H1 (cell line): ENCODE data around the gene NR4A2. TPM values are rescaled to one million over a fixed set of nuclear protein-coding genes. Genes with fewer than 3 reads are reported as not detected.

Source experiments
- CTCF ChIA-PET: fragments of 300-600 bp; sonication (Branson Sonifier 250); formaldehyde crosslinking; loops from one replicate; lab custom pipeline; 2021; ENCODE audit not compliant: partially characterized antibody; lab: Charles Lee
- POLR2A ChIA-PET: fragments of 300-600 bp; sonication (Branson Sonifier 250); formaldehyde crosslinking; loops from one replicate; lab custom pipeline; 2021; ENCODE audit warnings: inconsistent platforms; ENCODE audit not compliant: partially characterized antibody; lab: Charles Lee
- DNase-seq, 2 experiments: peaks; one replicate each; pipeline versions ENCODE4 v3.0.0 to v3.0.0-alpha.2; 2010 to 2022; ENCODE audit warnings: low spot score in 2 of 2, low read depth in 1 of 2, mixed read lengths in 1 of 2
- FAIRE-seq: peaks from 2 replicates; lab custom pipeline; 2011; peaks lifted over from hg19 to GRCh38; lab: Jason Lieb, UNC
- H2AFZ ChIP-seq: 2 replicates; pipeline ENCODE4 v1.8.1; 2012; ENCODE audit warnings: low read length, inconsistent platforms
- H2AK5ac ChIP-seq: 2 replicates; pipeline ENCODE4 v1.6.1; 2013; ENCODE audit warnings: low read depth, low read length
- H2BK120ac ChIP-seq: replicated peaks from 2 replicates; pipeline ENCODE3; 2013; ENCODE audit warnings: low read depth, low read length, inconsistent platforms
- H2BK12ac ChIP-seq: 2 replicates; pipeline ENCODE4 v1.6.1; 2013; ENCODE audit warnings: low read depth, low read length
- H2BK15ac ChIP-seq: 2 replicates; pipeline ENCODE4 v1.6.1; 2013; ENCODE audit warnings: low read length
- H2BK20ac ChIP-seq: 2 replicates; pipeline ENCODE4 v1.6.1; 2013; ENCODE audit warnings: low read length
- H2BK5ac ChIP-seq: 2 replicates; pipeline ENCODE4 v1.6.1; 2013; ENCODE audit warnings: low read depth, low read length
- H3K14ac ChIP-seq: 2 replicates; pipeline ENCODE4 v1.6.1; 2013; ENCODE audit warnings: inconsistent platforms; ENCODE audit not compliant: insufficient read length
- H3K18ac ChIP-seq: 2 replicates; pipeline ENCODE4 v1.6.1; 2013; ENCODE audit warnings: low read length; ENCODE audit errors: extremely low read depth
- H3K23ac ChIP-seq: 2 replicates; pipeline ENCODE4 v1.6.1; 2013; ENCODE audit warnings: inconsistent platforms; ENCODE audit not compliant: insufficient read length
- H3K23me2 ChIP-seq: 2 replicates; pipeline ENCODE4 v1.6.1; 2013; ENCODE audit warnings: low read depth, low read length
- H3K27ac ChIP-seq: 2 replicates; pipeline ENCODE4 v1.6.1; 2011; ENCODE audit warnings: low read depth, low read length, inconsistent platforms
- H3K27me3 ChIP-seq, 4 experiments: replicated peaks in 1 of 4; 1 replicate in 1 of 4; 2 replicates in 3 of 4; pipeline versions ENCODE4 v1.6.1 to v1.8.1; 2011 to 2013; ENCODE audit warnings: low read length in 3 of 4, mild to moderate bottlenecking in 3 of 4, inconsistent platforms in 2 of 4, mixed read lengths in 2 of 4, moderate library complexity in 1 of 4; ENCODE audit not compliant: control insufficient read depth in 3 of 4, insufficient read depth in 3 of 4; ENCODE audit errors: extremely low read depth in 1 of 4
- H3K36me3 ChIP-seq, 4 experiments: 2 replicates each; pipeline versions ENCODE4 v1.6.1 to v1.8.1; 2011 to 2013; ENCODE audit warnings: mild to moderate bottlenecking in 4 of 4, low read length in 3 of 4, moderate library complexity in 2 of 4, control low read depth in 1 of 4, inconsistent platforms in 1 of 4; ENCODE audit not compliant: insufficient read depth in 4 of 4, control insufficient read depth in 2 of 4
- H3K4ac ChIP-seq: replicated peaks from 2 replicates; pipeline ENCODE3; 2013; ENCODE audit warnings: low read length, low read depth, mixed read lengths, inconsistent platforms; ENCODE audit not compliant: insufficient read length
- H3K4me1 ChIP-seq, 4 experiments: replicated peaks in 1 of 4; 1 replicate in 1 of 4; 2 replicates in 3 of 4; pipeline versions ENCODE4 v1.6.1 to v1.8.1; 2011 to 2013; ENCODE audit warnings: low read length in 3 of 4, inconsistent platforms in 2 of 4, mixed read lengths in 1 of 4; ENCODE audit not compliant: insufficient read depth in 4 of 4, control insufficient read depth in 3 of 4
- H3K4me2 ChIP-seq, 2 experiments: 2 replicates each; pipeline versions ENCODE4 v1.6.1 to v1.8.1; 2011 to 2013; ENCODE audit warnings: low read depth in 2 of 2, low read length in 2 of 2, control low read depth in 1 of 2, inconsistent platforms in 1 of 2, mild to moderate bottlenecking in 1 of 2; ENCODE audit not compliant: insufficient read depth in 1 of 2
- H3K4me3 ChIP-seq, 4 experiments: fragments of 200-600, 300-600 bp in 1 of 4; sonication (generic), shearing (Covaris generic), sonication (Bioruptor Twin) in 1 of 4; 2 replicates each; pipeline versions ENCODE4 v1.5.1 to v1.8.1; 2011 to 2016; ENCODE audit warnings: low read length in 4 of 4, low read depth in 3 of 4, control low read depth in 2 of 4, inconsistent platforms in 2 of 4, mild to moderate bottlenecking in 2 of 4, mixed read lengths in 1 of 4, moderate library complexity in 1 of 4; ENCODE audit not compliant: insufficient read depth in 2 of 4; ENCODE audit errors: extremely low read depth in 1 of 4
- H3K56ac ChIP-seq: replicated peaks from 2 replicates; pipeline ENCODE3; 2013; ENCODE audit warnings: low read depth, mild to moderate bottlenecking, mixed read lengths, low read length, inconsistent platforms; ENCODE audit not compliant: insufficient read length
- H3K79me1 ChIP-seq: 2 replicates; pipeline ENCODE4 v1.6.1; 2013; ENCODE audit warnings: low read depth, low read length, control low read depth
- H3K79me2 ChIP-seq, 2 experiments: 2 replicates each; pipeline versions ENCODE4 v1.6.1 to v1.8.1; 2012 to 2013; ENCODE audit warnings: low read length in 2 of 2, mild to moderate bottlenecking in 2 of 2, inconsistent platforms in 1 of 2; ENCODE audit not compliant: insufficient read depth in 2 of 2, control insufficient read depth in 1 of 2
- H3K9ac ChIP-seq, 4 experiments: replicated peaks in 1 of 4; 1 replicate in 1 of 4; 2 replicates in 3 of 4; pipeline versions ENCODE4 v1.6.1 to v1.8.1; 2011 to 2013; ENCODE audit warnings: low read depth in 3 of 4, low read length in 3 of 4, control low read depth in 2 of 4, mild to moderate bottlenecking in 2 of 4, moderate library complexity in 2 of 4, inconsistent platforms in 1 of 4; ENCODE audit errors: extremely low read depth in 1 of 4
- H3K9me3 ChIP-seq, 2 experiments: 2 replicates each; pipeline versions ENCODE4 v1.6.1 to v1.8.1; 2012 to 2013; ENCODE audit warnings: mild to moderate bottlenecking in 2 of 2, moderate library complexity in 2 of 2, control low read depth in 1 of 2, inconsistent platforms in 1 of 2, low read depth in 1 of 2, low read length in 1 of 2, mixed read lengths in 1 of 2; ENCODE audit not compliant: insufficient read depth in 2 of 2
- H4K20me1 ChIP-seq, 2 experiments: replicated peaks in 1 of 2; 2 replicates each; pipeline versions ENCODE3 to v1.8.1; 2011 to 2013; ENCODE audit warnings: inconsistent platforms in 2 of 2, low read length in 2 of 2, mild to moderate bottlenecking in 1 of 2; ENCODE audit not compliant: insufficient read depth in 2 of 2, control insufficient read depth in 1 of 2
- H4K5ac ChIP-seq: 2 replicates; pipeline ENCODE4 v1.6.1; 2013; ENCODE audit warnings: low read length, low read depth, mixed read lengths, inconsistent platforms; ENCODE audit not compliant: insufficient read length
- H4K8ac ChIP-seq: 2 replicates; pipeline ENCODE4 v1.8.0; 2013; ENCODE audit warnings: mild to moderate bottlenecking, moderate library complexity, low read length, inconsistent platforms; ENCODE audit not compliant: insufficient read depth; ENCODE audit errors: extremely low read depth
- H4K91ac ChIP-seq: replicated peaks from 2 replicates; pipeline ENCODE3; 2013; ENCODE audit warnings: low read length, mixed read lengths, inconsistent platforms; ENCODE audit not compliant: insufficient read length
- CBX5 ChIP-seq: fragments of 300-800, 300-1000 bp; sonication (generic); IDR thresholded peaks from 2 replicates; pipeline ENCODE4 v1.7.1; 2016; ENCODE audit warnings: antibody characterized with exemption, low read length, low read depth
- MAFK ChIP-seq: IDR thresholded peaks from 2 replicates; pipeline ENCODE4 v1.6.1; 2012; ENCODE audit warnings: low read depth, mild to moderate bottlenecking, improper control_type of control experiment, low read length
- whole genome bisulfite sequencing, 2 experiments: shearing (Covaris generic) in 1 of 2; methylation state at CpG; one replicate each; pipeline versions ENCODE4 v1.1.6 to v1.1.7; 2013 to 2015; ENCODE audit warnings: low lambda C conversion rate in 2 of 2, mixed read lengths in 2 of 2, inconsistent platforms in 1 of 2, low coverage in 1 of 2, missing lambda C conversion rate in 1 of 2; ENCODE audit not compliant: insufficient replicate concordance in 2 of 2, insufficient coverage in 1 of 2, insufficient read length in 1 of 2; ENCODE audit errors: extremely low coverage in 1 of 2, missing lambda C conversion rate in 1 of 2; 5-methylcytosine and 5-hydroxymethylcytosine counted together
- polyA plus RNA-seq, 7 experiments: library from polyadenylated mRNA; depleted of rRNA in 3 of 7; stranded (reverse) in 5 of 7; unstranded in 2 of 7; fragments of >200 nt in 5 of 7; fragments of 200-250 nt in 2 of 7; gene quantifications; 1 replicate in 5 of 7; 2 replicates in 1 of 7; 4 replicates in 1 of 7; pipeline versions ENCODE4 v1.2.1 to v1.2.3, GENCODE V29; 2011 to 2013; ENCODE audit warnings: missing spikeins in 2 of 7, mixed read lengths in 2 of 7
- total RNA-seq: library from RNA; stranded (reverse); fragmentation: NEBNext Ultra II Directional; extraction: Animal tissue kit (Norgen Biotek cat#: 25700); gene quantifications from 2 replicates; pipeline ENCODE4 v1.2.1, GENCODE V29; 2021

Gene NR4A2
- total and polyA plus RNA-seq, 2 of the 8 experiments (the other 6 are each of a cell fraction or from before 2014, with no cell fraction given) = 0.15 to 1.7 TPM

GRCh38 chr2:156309917-156310316 is 22.6 kb downstream of the NR4A2 start:
- H3K36me3 ChIP-seq = no peaks in the 10 kb centered on the region
- H3K4me2 ChIP-seq = no peak overlapping the region
- H4K91ac ChIP-seq = no peak overlapping the region
- H2AK5ac ChIP-seq = no peak overlapping the region
- DNase-seq = no peak
- H3K79me1 ChIP-seq = no peaks in the 10 kb centered on the region
- WGBS, 2 experiments = 95% methylated on average over 1 of the region's 1 CpG; no CpG with 5 or more reads in 1 of the 2 experiments
- no peak overlapping the region for H3K4me3 ChIP-seq
- H4K5ac ChIP-seq = no peak overlapping the region
- H2AFZ ChIP-seq = no peak overlapping the region
- H2BK20ac ChIP-seq = no peak overlapping the region
- ChIA-PET CTCF (interaction anchor here (0.7 kb wide), 1 partner anchor 746 kb away, joined by 3 read pairs; no protein-coding TSS in a partner anchor), POLR2A (no interaction called here)
- H4K20me1 ChIP-seq = no peaks in the 10 kb centered on the region
- H4K8ac ChIP-seq = no peak overlapping the region
- H3K27ac ChIP-seq = no peak overlapping the region
- H3K23me2 ChIP-seq = no peaks in the 10 kb centered on the region
- H3K4ac ChIP-seq = no peak overlapping the region
- no peak overlapping the region for H3K14ac ChIP-seq
- no peaks in the 10 kb centered on the region for H3K79me2 ChIP-seq
- no peak overlapping the region for H3K9ac ChIP-seq
- H2BK5ac ChIP-seq = no peak overlapping the region
- FAIRE-seq = no peak
- H3K27me3 ChIP-seq = no peaks in the 10 kb centered on the region
- no peaks in the 10 kb centered on the region for H3K4me1 ChIP-seq
- no peaks in the 10 kb centered on the region for H3K9me3 ChIP-seq
- no peak overlapping the region for H3K23ac ChIP-seq
- no peak overlapping the region for H2BK12ac ChIP-seq
- no peak overlapping the region for H2BK15ac ChIP-seq
- no peak overlapping the region for H3K18ac ChIP-seq
- no peak overlapping the region for H2BK120ac ChIP-seq
- H3K56ac ChIP-seq = no peak overlapping the region
- TF ChIP-seq MAFK = no peak
- TF ChIP-seq CBX5 = no peak
